GM21367 (cell line): ENCODE data around the gene FBXL12.
"Not testable (repeated sequence)": the region's sequence is repeated elsewhere in the genome, so short reads cannot be mapped to it uniquely, and the experiment has no call there.

Experiments
- ATAC-seq: cut with Tn5 transposase; IDR thresholded peaks from one replicate; pipeline ENCODE4 v1.9.1; 2021; ENCODE audit not compliant: unreplicated experiment

Gene FBXL12

GRCh38 chr19:9839415-9839814 is 20.5 kb upstream of the FBXL12 start:
- no peak for ATAC-seq

GRCh38 chr19:9838324-9838723 is 19.4 kb upstream of the FBXL12 start:
- no peak for ATAC-seq

GRCh38 chr19:9836021-9836420 is 17.1 kb upstream of the FBXL12 start:
- ATAC-seq = no peak

GRCh38 chr19:9835507-9835949 is 16.6 kb upstream of the FBXL12 start:
- no peak for ATAC-seq

GRCh38 chr19:9834726-9835506 is 16.0 kb upstream of the FBXL12 start, which contains the start of gene PIN1:
TSS of gene PIN1 (plus strand) at chr19:9835318. CDS start at chr19:9835345, 27 bp downstream.
- peak; percentile 86 for ATAC-seq

- no peak for ATAC-seq
Observed at GRCh38 chr19:9834307-9834725, 15.4 kb upstream of the FBXL12 start.

GRCh38 chr19:9828551-9829063 is 9.7 kb upstream of the FBXL12 start:
- ATAC-seq = no peak

GRCh38 chr19:9827289-9828238 is 8.7 kb upstream of the FBXL12 start, which contains the start of gene UBL5:
TSS of gene UBL5 (plus strand) at chr19:9827918. CDS start at chr19:9828338, 420 bp downstream.
- peak; percentile 88 for ATAC-seq

- ATAC-seq = no peak
Observed at GRCh38 chr19:9823816-9824215, 4.9 kb upstream of the FBXL12 start.

- ATAC-seq = not testable (repeated sequence)
Observed at GRCh38 chr19:9820034-9820433, 1.2 kb upstream of the FBXL12 start.

- ATAC-seq = no peak
Observed at GRCh38 chr19:9819596-9819909, 674 bp upstream of the FBXL12 start.

GRCh38 chr19:9818175-9818733 is 625 bp downstream of the FBXL12 start:
- ATAC-seq = no peak

GRCh38 chr19:9811139-9811538 is 7.7 kb downstream of the FBXL12 start:
- ATAC-seq = no peak

- no peak for ATAC-seq
Observed at GRCh38 chr19:9808855-9809824, 9.7 kb downstream of the FBXL12 start.

- ATAC-seq = no peak
Observed at GRCh38 chr19:9806803-9807202, 12.1 kb downstream of the FBXL12 start.

- ATAC-seq = no peak
Observed at GRCh38 chr19:9801976-9802375, 16.9 kb downstream of the FBXL12 start.

GRCh38 chr19:9799162-9799561 is 19.7 kb downstream of the FBXL12 start:
- ATAC-seq = no peak

GRCh38 chr19:9797871-9798270 is 21.0 kb downstream of the FBXL12 start:
- ATAC-seq = no peak

GRCh38 chr19:9796113-9796773 is 22.6 kb downstream of the FBXL12 start:
- ATAC-seq = no peak
